Neural progenitor cell (in vitro differentiated cells): ENCODE measurements around the gene LRBA. TPM values are rescaled to one million over a fixed set of nuclear protein-coding genes. Genes with fewer than 3 reads are reported as not detected.

ENCODE experiments used
- DNase-seq: peaks from one replicate; pipeline ENCODE4 v3.0.0-alpha.2; 2016; ENCODE audit warnings: low spot score
- H2AFZ ChIP-seq: fragments of 200-600 bp; sonication (generic); replicated peaks from 2 replicates; pipeline ENCODE4 v1.6.1; 2016; ENCODE audit warnings: antibody characterized with exemption
- H3F3A ChIP-seq: fragments of 200-600 bp; sonication (generic); 2 replicates; pipeline ENCODE4 v1.6.1; 2016; ENCODE audit warnings: antibody characterized with exemption, low read depth
- H3K27ac ChIP-seq: fragments of 200-600 bp; sonication (generic); 2 replicates; pipeline ENCODE4 v1.5.1; 2016; ENCODE audit warnings: mild to moderate bottlenecking
- H3K27me3 ChIP-seq: fragments of 200-600 bp; sonication (generic); 2 replicates; pipeline ENCODE4 v1.6.1; 2016; ENCODE audit warnings: mild to moderate bottlenecking, moderate library complexity
- H3K36me3 ChIP-seq: fragments of 200-600 bp; sonication (generic); 2 replicates; pipeline ENCODE4 v1.5.1; 2016
- H3K4me1 ChIP-seq: fragments of 200-600 bp; sonication (generic); 2 replicates; pipeline ENCODE4 v1.6.1; 2016; ENCODE audit warnings: mixed run types
- H3K4me2 ChIP-seq: fragments of 200-600 bp; sonication (generic); 2 replicates; pipeline ENCODE4 v1.6.1; 2016
- H3K4me3 ChIP-seq: fragments of 200-600 bp; sonication (generic); 2 replicates; pipeline ENCODE4 v1.5.1; 2016
- H3K79me2 ChIP-seq: fragments of 200-600 bp; sonication (generic); 2 replicates; pipeline ENCODE4 v1.6.1; 2016; ENCODE audit warnings: low read depth
- H3K9ac ChIP-seq: fragments of 200-600 bp; sonication (generic); 2 replicates; pipeline ENCODE4 v1.6.1; 2016
- H3K9me3 ChIP-seq: fragments of 200-600 bp; sonication (generic); 2 replicates; pipeline ENCODE4 v1.5.1; 2016; ENCODE audit warnings: low read depth
- H4K20me1 ChIP-seq: fragments of 200-600 bp; sonication (generic); 2 replicates; pipeline ENCODE4 v1.6.1; 2016; ENCODE audit warnings: low read depth
- H3K27ac Mint-ChIP-seq: 3 replicates; pipeline ENCODE4 v1.8.0; 2021; ENCODE audit warnings: mixed read lengths
- H3K27me3 Mint-ChIP-seq: 2 replicates; pipeline ENCODE4 v1.8.0; 2022; ENCODE audit warnings: low read depth, mild to moderate bottlenecking, inconsistent platforms, moderate library complexity, mixed read lengths; ENCODE audit not compliant: insufficient read depth
- H3K36me3 Mint-ChIP-seq: 3 replicates; pipeline ENCODE4 v1.8.0; 2021; ENCODE audit warnings: mixed read lengths
- H3K4me1 Mint-ChIP-seq: 3 replicates; pipeline ENCODE4 v1.8.0; 2021; ENCODE audit warnings: mixed read lengths
- H3K4me3 Mint-ChIP-seq: 3 replicates; pipeline ENCODE4 v1.8.0; 2021; ENCODE audit warnings: mild to moderate bottlenecking, moderate library complexity, mixed read lengths
- H3K9me3 Mint-ChIP-seq: 3 replicates; pipeline ENCODE4 v1.8.0; 2020; ENCODE audit warnings: mixed read lengths
- CTCF ChIP-seq: fragments of 200-600 bp; sonication (generic); IDR thresholded peaks from 2 replicates; pipeline ENCODE4 v1.5.1; 2017; ENCODE audit warnings: antibody characterized with exemption, mild to moderate bottlenecking
- EZH2 ChIP-seq: fragments of 200-600 bp; sonication (generic); IDR thresholded peaks from 2 replicates; pipeline ENCODE4 v1.6.1; 2017; ENCODE audit warnings: antibody characterized with exemption, mild to moderate bottlenecking, moderate library complexity
- EZH2phosphoT487 ChIP-seq: fragments of 200-600 bp; sonication (generic); IDR thresholded peaks from 2 replicates; pipeline ENCODE4 v1.6.1; 2017; ENCODE audit warnings: antibody characterized with exemption
- total RNA-seq: library from RNA; depleted of rRNA; stranded (reverse); fragments of >200 nt; gene quantifications from 2 replicates; pipeline ENCODE4 v1.2.3, GENCODE V29; 2015; ENCODE audit warnings: low replicate concordance

Gene LRBA
- total RNA-seq, 1 donor from 2014 or later, result 111 TPM

DNA sequence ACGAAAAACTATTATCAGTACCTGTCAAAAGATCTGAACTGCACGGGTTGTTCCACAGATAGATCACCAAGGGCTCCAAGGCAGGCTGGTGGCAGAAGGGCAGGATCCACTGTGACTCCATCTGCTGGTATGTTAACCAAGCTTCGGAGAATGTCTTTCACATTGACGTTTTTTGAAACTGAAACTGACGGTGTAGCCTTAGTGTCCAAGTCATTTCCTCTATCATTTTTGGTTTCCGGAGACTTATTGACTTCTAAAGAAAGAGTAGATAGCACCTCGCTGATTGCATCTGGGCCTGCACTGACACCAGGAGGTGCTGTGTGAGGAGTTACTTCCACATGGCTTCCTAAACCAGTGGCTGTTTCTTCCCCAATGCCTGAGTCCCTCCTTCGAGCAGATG lies 186.9 kb downstream of the LRBA start:
- TF ChIP-seq EZH2 (no peak), EZH2phosphoT487 (no peak), CTCF (no peak)
- Histone ChIP-seq H3K27ac (no peak overlapping the region), H3K4me3 (no peak overlapping the region), H3F3A (no peaks in the 10 kb centered on the region), H3K4me1 (no peaks in the 10 kb centered on the region), H4K20me1 (no peaks in the 10 kb centered on the region), H2AFZ (no peak overlapping the region), H3K27me3 (no peaks in the 10 kb centered on the region), H3K9ac (no peak overlapping the region), H3K9me3 (no peaks in the 10 kb centered on the region), H3K79me2 (no peaks in the 10 kb centered on the region), H3K4me2 (no peak overlapping the region), H3K36me3 (no peaks in the 10 kb centered on the region)
- Mint-ChIP-seq H3K36me3 (peaks cover 31% of the 10 kb centered on the region), H3K27me3 (no peaks in the 10 kb centered on the region), H3K27ac (no peak overlapping the region), H3K4me1 (no peaks in the 10 kb centered on the region), H3K9me3 (no peaks in the 10 kb centered on the region), H3K4me3 (no peak overlapping the region)
- DNase-seq, result no peak

DNA sequence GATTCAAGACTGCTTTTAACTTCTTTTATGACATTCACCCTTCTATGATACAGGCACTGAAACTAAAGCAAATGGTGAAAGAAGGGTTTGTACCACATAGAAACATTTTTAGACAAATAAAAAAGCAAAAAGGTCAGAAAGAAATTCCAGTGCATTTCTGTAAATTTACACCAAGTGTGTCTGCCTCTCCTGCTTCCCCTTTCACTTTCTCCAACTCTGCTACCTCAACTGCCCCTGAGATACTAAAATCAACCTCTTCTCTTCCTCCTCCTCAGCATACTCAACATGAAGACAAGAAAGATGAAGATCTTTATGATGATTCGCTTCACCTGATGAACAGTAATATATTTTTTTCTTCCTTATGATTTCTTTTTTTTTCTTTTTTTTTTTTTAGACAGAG lies 187.9 kb downstream of the LRBA start:
- Histone ChIP-seq H3K4me1 (no peaks in the 10 kb centered on the region), H3K9ac (no peak overlapping the region), H4K20me1 (no peaks in the 10 kb centered on the region), H3K36me3 (no peaks in the 10 kb centered on the region), H3K27me3 (no peaks in the 10 kb centered on the region), H3F3A (no peaks in the 10 kb centered on the region), H2AFZ (no peak overlapping the region), H3K27ac (no peak overlapping the region), H3K79me2 (no peaks in the 10 kb centered on the region), H3K9me3 (no peaks in the 10 kb centered on the region), H3K4me2 (no peak overlapping the region), H3K4me3 (no peak overlapping the region)
- Mint-ChIP-seq H3K9me3 (no peaks in the 10 kb centered on the region), H3K27me3 (no peaks in the 10 kb centered on the region), H3K4me1 (no peaks in the 10 kb centered on the region), H3K36me3 (peaks cover 31% of the 10 kb centered on the region), H3K4me3 (no peak overlapping the region), H3K27ac (no peak overlapping the region)
- TF ChIP-seq CTCF, result no peak
- TF ChIP-seq EZH2, result no peak
- TF ChIP-seq EZH2phosphoT487, result no peak
- DNase-seq, result no peak

- no peak for DNase-seq
- Histone ChIP-seq H3K79me2 (no peaks in the 10 kb centered on the region), H3K9ac (no peak overlapping the region), H2AFZ (no peak overlapping the region), H3K36me3 (no peaks in the 10 kb centered on the region), H3K4me3 (no peak overlapping the region), H3K9me3 (no peaks in the 10 kb centered on the region), H3F3A (no peaks in the 10 kb centered on the region), H4K20me1 (no peaks in the 10 kb centered on the region), H3K27ac (peak overlapping the region; percentile 21), H3K4me1 (no peaks in the 10 kb centered on the region), H3K27me3 (no peaks in the 10 kb centered on the region), H3K4me2 (no peak overlapping the region)
- Mint-ChIP-seq H3K9me3 (no peaks in the 10 kb centered on the region), H3K27ac (no peak overlapping the region), H3K4me3 (no peak overlapping the region), H3K4me1 (no peaks in the 10 kb centered on the region), H3K36me3 (peaks cover 31% of the 10 kb centered on the region), H3K27me3 (no peaks in the 10 kb centered on the region)
- TF ChIP-seq EZH2 (no peak), CTCF (no peak), EZH2phosphoT487 (no peak)
Measured at GRCh38 chr4:150826306-150826705, 188.8 kb downstream of the LRBA start.

DNA sequence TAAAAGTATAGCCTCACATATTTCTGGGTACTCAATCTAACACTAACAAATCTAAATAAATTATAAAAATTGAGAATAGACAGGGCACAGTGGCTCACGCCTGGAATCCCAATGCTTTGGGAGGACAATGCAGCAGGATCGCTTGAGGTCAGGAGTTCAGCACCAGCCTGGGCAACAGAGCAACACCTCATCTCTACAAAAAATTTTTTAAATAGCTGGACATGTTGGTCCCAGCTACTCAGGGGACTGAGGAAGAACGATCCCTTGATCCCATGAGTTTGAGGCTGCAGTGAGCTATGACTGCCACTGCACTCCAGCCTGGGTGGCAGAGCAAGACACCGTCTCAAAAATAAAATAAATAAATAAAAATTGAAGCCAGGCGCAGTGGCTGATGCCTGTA lies 192.7 kb downstream of the LRBA start:
- Histone ChIP-seq H3K4me2 (no peak overlapping the region), H3K36me3 (no peaks in the 10 kb centered on the region), H3F3A (no peaks in the 10 kb centered on the region), H3K4me1 (no peaks in the 10 kb centered on the region), H3K79me2 (no peaks in the 10 kb centered on the region), H3K27ac (no peak overlapping the region), H3K27me3 (no peaks in the 10 kb centered on the region), H2AFZ (no peak overlapping the region), H3K9me3 (no peaks in the 10 kb centered on the region), H3K9ac (no peak overlapping the region), H4K20me1 (no peaks in the 10 kb centered on the region), H3K4me3 (no peak overlapping the region)
- Mint-ChIP-seq H3K9me3 (no peaks in the 10 kb centered on the region), H3K4me3 (no peak overlapping the region), H3K27ac (no peak overlapping the region), H3K4me1 (no peaks in the 10 kb centered on the region), H3K36me3 (peaks cover 16% of the 10 kb centered on the region), H3K27me3 (no peaks in the 10 kb centered on the region)
- TF ChIP-seq EZH2 (no peak), CTCF (no peak), EZH2phosphoT487 (no peak)
- peak; percentile 4 for DNase-seq
